ENCODE results near the gene SMC1B.

GRCh38 chr22:45427114-45427513 lies 13.7 kb upstream of the SMC1B start:
- TF ChIP-seq, protein P1, sequence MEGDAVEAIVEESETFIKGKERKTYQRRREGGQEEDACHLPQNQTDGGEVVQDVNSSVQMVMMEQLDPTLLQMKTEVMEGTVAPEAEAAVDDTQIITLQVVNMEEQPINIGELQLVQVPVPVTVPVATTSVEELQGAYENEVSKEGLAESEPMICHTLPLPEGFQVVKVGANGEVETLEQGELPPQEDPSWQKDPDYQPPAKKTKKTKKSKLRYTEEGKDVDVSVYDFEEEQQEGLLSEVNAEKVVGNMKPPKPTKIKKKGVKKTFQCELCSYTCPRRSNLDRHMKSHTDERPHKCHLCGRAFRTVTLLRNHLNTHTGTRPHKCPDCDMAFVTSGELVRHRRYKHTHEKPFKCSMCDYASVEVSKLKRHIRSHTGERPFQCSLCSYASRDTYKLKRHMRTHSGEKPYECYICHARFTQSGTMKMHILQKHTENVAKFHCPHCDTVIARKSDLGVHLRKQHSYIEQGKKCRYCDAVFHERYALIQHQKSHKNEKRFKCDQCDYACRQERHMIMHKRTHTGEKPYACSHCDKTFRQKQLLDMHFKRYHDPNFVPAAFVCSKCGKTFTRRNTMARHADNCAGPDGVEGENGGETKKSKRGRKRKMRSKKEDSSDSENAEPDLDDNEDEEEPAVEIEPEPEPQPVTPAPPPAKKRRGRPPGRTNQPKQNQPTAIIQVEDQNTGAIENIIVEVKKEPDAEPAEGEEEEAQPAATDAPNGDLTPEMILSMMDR (IDR thresholded peaks at IDR 0.05), result no peak
- TF ChIP-seq POLR2AphosphoS5 (IDR thresholded peaks at IDR 0.05), result no peak
- no peak for TF ChIP-seq POLR2A (IDR thresholded peaks at IDR 0.05)

All from suprapubic skin (tissue), 4 donors.